Stimulated activated effector memory CD8-positive, alpha-beta T cell treated with anti-CD3 and anti-CD28 coated beads, Interleukin-12 subunit alpha, Interleukin-12 subunit beta, amount 100 ng/mL, for 72 hours (primary cell): ENCODE results near the gene VSTM4.

Experiments
- ATAC-seq: fragments of 150-1000 bp; cut with Tn5 transposase; 2 replicates; pipeline ENCODE4 v1.10.0; 2021
- DNase-seq, 2 donors: peaks; one replicate each; pipeline ENCODE4 v3.0.0; 2021 to 2022; ENCODE audit warnings: low spot score in 2 of 2
- H3K27ac Mint-ChIP-seq: one replicate; pipeline ENCODE4 v1.8.0; 2022; ENCODE audit warnings: mild to moderate bottlenecking, mixed read lengths
- H3K36me3 Mint-ChIP-seq: one replicate; pipeline ENCODE4 v1.8.0; 2022; ENCODE audit warnings: mild to moderate bottlenecking, mixed read lengths
- H3K4me1 Mint-ChIP-seq: one replicate; pipeline ENCODE4 v1.8.0; 2022; ENCODE audit warnings: mixed read lengths
- H3K4me3 Mint-ChIP-seq: one replicate; pipeline ENCODE4 v1.8.0; 2022; ENCODE audit warnings: mild to moderate bottlenecking, mixed read lengths
- H3K9me3 Mint-ChIP-seq: one replicate; pipeline ENCODE4 v1.8.0; 2022; ENCODE audit warnings: mixed read lengths

The VSTM4 gene

DNA sequence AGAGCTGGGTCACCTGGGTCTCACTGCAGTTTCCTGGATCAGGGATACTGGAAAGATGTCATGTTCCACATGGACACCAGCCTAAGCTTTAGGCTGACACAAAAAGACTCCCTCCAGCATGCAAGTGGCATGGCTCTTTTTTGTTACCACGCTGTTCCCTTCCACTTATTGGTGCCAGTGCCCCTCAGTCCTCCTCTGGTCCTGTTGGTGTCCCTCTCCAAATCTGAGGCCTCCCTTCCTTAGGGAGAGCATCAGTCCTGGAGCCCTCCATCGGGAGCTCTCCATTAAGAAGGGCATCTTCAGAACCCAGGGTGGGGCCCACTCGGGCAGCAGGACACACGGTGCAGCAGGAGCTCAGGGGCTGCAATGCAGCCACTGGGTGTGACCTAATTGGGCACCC is 99.6 kb downstream of the VSTM4 start:
- Mint-ChIP-seq H3K27ac (no peak overlapping the region), H3K36me3 (no peaks in the 10 kb centered on the region), H3K4me3 (no peak overlapping the region), H3K9me3 (peaks cover 5% of the 10 kb centered on the region), H3K4me1 (no peaks in the 10 kb centered on the region)
- no peak for ATAC-seq
- DNase-seq = no peak

DNA sequence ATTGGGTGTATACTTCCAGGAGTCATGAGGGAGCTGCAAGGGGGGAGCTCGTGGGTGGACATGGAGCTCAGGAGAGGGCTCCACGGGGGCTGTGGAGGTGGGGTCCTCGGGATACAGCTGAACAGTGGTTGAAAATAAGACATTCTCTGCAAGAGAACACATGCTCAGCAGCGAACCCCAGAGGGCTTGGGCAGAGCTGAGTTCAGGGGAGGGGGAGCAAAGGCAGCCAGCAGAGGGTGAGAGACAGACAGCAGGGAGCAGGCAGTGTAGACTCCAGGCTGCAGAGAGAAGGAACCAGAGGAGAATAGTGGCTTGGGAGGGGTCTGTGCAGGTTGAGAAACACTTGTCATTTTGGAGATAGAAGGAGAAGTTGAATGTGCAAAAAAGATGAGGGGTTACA is 102.7 kb downstream of the VSTM4 start:
- no peaks in the 10 kb centered on the region for H3K4me1 Mint-ChIP-seq
- H3K4me3 Mint-ChIP-seq = no peak overlapping the region
- no peaks in the 10 kb centered on the region for H3K36me3 Mint-ChIP-seq
- ATAC-seq = no peak
- H3K9me3 Mint-ChIP-seq = no peaks in the 10 kb centered on the region
- no peak for DNase-seq
- no peak overlapping the region for H3K27ac Mint-ChIP-seq

DNA sequence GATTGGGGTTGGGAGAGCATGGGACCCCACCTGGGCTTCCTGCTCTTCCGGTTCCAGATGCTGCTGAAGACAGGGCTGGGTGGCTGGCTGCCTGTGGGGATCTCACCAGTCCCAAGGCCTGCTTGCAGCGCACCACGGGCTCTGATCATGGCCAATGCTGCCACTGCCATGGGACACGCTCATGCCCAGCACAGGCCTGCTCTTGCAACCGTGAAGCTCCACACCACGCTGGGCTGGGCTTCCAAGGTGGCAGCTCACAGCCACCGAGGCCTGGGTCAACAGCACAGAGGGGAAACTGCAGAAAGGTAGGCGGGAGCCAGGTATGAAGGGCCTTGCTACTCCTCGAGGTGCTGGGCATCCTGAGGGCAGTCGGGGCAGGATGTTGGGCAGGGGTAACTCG is 103.6 kb downstream of the VSTM4 start:
- DNase-seq (no peak), ATAC-seq (no peak)
- H3K36me3 Mint-ChIP-seq = no peaks in the 10 kb centered on the region
- H3K9me3 Mint-ChIP-seq = no peaks in the 10 kb centered on the region
- no peak overlapping the region for H3K4me3 Mint-ChIP-seq
- no peak overlapping the region for H3K27ac Mint-ChIP-seq
- no peaks in the 10 kb centered on the region for H3K4me1 Mint-ChIP-seq

DNA sequence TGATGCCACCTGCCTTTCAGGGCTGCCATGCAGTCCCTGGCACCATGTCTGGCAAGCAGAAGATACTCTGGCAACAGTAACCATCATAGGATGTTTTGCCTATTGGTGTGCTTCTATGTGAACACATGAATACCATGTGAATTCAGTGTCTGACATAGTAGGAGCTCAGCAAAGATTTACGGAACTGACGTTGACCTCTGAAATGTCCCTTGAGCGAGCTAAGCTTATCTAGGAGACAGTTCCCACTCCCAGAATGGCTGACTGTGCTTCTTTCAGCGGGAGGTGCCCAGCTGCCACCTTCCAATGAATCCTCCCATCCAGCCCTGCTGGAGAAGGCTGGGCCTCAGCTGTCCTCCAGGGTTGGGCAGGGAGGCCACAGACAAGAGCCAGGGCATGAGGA is 104.5 kb downstream of the VSTM4 start:
- no peak for ATAC-seq
- Mint-ChIP-seq H3K9me3 (no peaks in the 10 kb centered on the region), H3K4me1 (no peaks in the 10 kb centered on the region), H3K36me3 (no peaks in the 10 kb centered on the region), H3K4me3 (no peak overlapping the region), H3K27ac (no peak overlapping the region)
- DNase-seq = no peak

DNA sequence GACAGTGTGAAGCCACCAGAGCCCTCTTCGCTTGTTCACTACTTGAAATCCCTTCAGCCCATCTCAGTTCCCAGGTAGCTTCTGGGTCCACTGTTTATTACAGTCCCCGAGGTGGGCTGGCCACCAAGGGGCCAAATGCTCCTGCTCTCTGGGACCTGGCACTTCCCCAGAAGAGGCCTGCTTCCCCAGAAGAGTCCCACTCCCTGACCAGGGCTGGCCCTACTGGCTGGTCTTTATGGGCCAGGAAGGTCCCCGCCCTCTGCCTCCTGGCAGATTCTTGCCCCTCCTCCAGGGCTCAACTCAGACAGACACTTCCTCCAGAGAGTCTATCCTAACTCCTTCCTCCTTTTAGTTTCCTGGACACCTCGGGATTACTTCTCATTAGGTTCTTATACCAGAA is 105.0 kb downstream of the VSTM4 start:
- H3K27ac Mint-ChIP-seq = no peak overlapping the region
- H3K4me3 Mint-ChIP-seq = no peak overlapping the region
- no peaks in the 10 kb centered on the region for H3K36me3 Mint-ChIP-seq

DNA sequence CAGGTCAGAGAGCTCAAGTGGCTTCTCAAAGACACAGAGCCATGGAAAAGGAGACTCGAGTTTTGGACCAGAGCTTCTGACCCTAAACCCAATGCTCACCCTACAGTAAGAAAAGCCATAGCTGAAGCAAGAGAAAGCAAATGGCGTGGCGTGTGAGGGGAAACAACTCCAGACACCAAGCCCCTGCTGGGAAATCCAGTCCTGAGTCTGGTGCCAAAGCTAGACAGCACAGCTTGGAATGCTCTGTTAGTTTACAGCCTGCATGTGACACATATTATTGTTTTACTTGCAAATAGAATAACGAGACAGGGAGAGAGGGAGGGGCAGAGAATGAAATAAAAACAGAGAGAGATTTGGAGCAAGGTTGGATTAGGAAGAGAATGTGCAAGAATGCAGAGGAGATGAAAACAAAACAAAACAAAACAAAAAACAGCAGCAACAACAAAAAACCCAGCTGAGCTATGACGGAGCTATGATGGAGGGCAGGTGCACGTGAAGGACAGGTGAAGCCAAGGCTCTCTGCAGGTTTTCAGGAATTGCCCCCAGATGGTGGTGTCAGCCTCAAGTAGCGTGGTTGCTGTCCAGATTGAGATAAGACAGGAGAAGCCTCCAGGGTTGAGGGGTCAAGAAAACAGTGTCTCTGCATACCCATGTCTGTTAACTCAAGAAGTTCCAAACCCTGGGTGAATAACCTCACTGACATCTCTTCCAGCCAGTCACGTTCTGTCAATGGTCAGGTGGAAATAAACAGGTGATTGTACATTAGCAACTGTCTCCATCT is 105.9 kb downstream of the VSTM4 start:
- Mint-ChIP-seq H3K27ac (no peak overlapping the region), H3K4me1 (no peaks in the 10 kb centered on the region), H3K4me3 (no peak overlapping the region)

More for the DNA sequence above, 105.0 kb downstream of the VSTM4 start:
- H3K4me1 Mint-ChIP-seq = no peaks in the 10 kb centered on the region
- ATAC-seq (no peak), DNase-seq (no peak)
- no peaks in the 10 kb centered on the region for H3K9me3 Mint-ChIP-seq

DNA sequence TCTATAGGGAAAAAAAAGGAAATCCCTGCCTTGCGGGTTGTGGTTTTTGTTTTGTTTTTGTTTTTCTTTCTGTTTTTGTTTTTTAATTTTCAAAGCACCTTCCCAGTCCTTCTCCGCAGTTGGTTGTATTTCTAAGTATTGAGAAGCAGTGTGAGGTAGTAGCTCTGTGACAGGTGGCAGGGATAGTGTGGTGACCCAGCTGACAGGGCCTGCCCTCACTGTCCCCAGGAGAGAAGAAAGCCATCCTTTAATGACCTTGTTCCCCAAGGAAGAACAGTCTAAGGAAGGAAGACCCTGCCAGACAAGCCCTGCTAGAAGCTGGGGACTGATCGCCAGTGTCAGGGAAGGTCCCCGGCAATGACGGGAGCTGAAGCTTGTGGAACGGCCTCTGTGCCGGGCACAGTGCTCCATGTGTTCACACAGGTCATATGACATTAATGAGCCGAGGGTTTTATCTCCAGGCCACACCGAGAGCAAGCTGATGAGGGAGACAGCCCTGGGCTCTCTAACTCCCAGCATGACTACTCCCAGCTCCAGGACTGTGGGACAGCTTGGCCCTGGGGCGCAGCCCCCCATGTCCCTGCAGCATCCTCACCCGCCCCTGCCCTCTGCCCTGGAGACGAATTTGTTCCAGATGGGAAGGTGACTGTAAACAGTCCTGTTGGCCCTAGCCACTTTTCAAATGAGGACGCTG is 106.7 kb downstream of the VSTM4 start:
- no peak overlapping the region for H3K4me3 Mint-ChIP-seq
- no peak for DNase-seq
- H3K27ac Mint-ChIP-seq = no peak overlapping the region
- H3K36me3 Mint-ChIP-seq = no peaks in the 10 kb centered on the region
- ATAC-seq = peak; percentile 19
- H3K4me1 Mint-ChIP-seq = no peaks in the 10 kb centered on the region
- H3K9me3 Mint-ChIP-seq = no peaks in the 10 kb centered on the region

More for the DNA sequence above, 105.9 kb downstream of the VSTM4 start:
- ATAC-seq (no peak), DNase-seq (no peak)
- Mint-ChIP-seq H3K36me3 (no peaks in the 10 kb centered on the region), H3K9me3 (no peaks in the 10 kb centered on the region)

DNA sequence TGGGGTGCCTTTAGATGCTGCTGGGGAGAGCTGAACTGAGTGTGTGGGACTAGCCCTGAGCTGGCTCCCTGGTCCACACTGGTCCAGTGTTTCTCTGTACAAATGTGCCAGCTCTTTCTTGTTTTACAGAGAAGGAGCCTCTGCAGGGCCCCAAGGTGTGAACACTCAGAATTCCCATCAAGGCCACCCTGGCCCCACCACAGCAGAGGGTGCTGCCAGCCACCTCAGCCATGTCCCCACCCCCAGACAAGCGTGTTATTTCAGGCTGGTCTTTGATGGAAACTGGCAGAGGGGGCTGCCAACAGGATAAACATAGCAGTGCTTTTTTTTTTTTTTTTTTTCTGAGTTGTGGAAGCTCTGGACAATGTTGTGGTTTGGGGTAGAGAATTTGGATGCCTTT is 107.2 kb downstream of the VSTM4 start:
- no peaks in the 10 kb centered on the region for H3K36me3 Mint-ChIP-seq
- DNase-seq = no peak
- ATAC-seq = no peak
- H3K4me1 Mint-ChIP-seq = no peaks in the 10 kb centered on the region
- no peaks in the 10 kb centered on the region for H3K9me3 Mint-ChIP-seq
- H3K27ac Mint-ChIP-seq = no peak overlapping the region
- H3K4me3 Mint-ChIP-seq = no peak overlapping the region

DNA sequence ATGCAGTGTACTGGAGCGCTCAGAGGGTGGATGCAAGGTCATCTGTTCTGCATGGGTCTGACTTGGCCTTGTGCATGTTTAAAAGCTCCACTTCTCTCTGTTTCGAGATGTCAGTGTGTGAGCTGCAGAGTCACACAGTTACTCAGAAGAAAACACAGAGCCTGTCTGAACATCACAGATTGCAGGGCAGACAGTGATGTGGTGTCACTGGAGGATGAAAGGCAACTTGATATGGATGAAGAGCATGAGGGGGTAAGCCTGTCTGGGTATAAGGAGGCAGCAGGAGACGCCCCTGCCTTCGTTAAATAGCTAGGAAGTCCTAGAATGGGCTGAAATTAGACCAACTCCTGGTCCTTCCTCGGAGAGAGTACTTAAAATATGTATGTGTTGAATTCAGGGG is 108.2 kb downstream of the VSTM4 start:
- DNase-seq = no peak

DNA sequence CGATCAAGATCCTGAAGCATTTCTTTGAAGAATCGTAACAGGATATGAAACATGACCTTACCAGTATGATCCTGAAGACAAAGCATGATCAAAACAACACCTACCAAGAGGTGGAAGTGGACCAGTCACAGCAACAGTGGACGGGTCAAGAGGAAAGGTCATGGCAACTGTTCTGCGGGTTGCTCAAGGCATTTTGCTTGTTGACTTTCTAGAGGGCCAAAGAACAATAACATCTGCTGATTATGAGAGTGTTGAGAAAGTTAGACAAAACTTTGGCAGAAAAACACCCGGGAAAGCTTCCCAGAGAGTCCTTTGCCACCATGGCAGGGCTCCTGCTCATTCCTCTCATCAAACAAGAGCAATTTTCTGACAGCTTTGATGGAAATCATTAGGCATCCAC is 110.1 kb downstream of the VSTM4 start:
- DNase-seq (no peak), ATAC-seq (no peak)
- H3K9me3 Mint-ChIP-seq = no peaks in the 10 kb centered on the region
- no peaks in the 10 kb centered on the region for H3K4me1 Mint-ChIP-seq
- H3K4me3 Mint-ChIP-seq = no peak overlapping the region
- no peaks in the 10 kb centered on the region for H3K36me3 Mint-ChIP-seq
- H3K27ac Mint-ChIP-seq = no peak overlapping the region

More for the DNA sequence above, 108.2 kb downstream of the VSTM4 start:
- no peaks in the 10 kb centered on the region for H3K9me3 Mint-ChIP-seq
- no peak overlapping the region for H3K27ac Mint-ChIP-seq
- no peaks in the 10 kb centered on the region for H3K4me1 Mint-ChIP-seq
- H3K36me3 Mint-ChIP-seq = no peaks in the 10 kb centered on the region
- H3K4me3 Mint-ChIP-seq = no peak overlapping the region
- no peak for ATAC-seq

DNA sequence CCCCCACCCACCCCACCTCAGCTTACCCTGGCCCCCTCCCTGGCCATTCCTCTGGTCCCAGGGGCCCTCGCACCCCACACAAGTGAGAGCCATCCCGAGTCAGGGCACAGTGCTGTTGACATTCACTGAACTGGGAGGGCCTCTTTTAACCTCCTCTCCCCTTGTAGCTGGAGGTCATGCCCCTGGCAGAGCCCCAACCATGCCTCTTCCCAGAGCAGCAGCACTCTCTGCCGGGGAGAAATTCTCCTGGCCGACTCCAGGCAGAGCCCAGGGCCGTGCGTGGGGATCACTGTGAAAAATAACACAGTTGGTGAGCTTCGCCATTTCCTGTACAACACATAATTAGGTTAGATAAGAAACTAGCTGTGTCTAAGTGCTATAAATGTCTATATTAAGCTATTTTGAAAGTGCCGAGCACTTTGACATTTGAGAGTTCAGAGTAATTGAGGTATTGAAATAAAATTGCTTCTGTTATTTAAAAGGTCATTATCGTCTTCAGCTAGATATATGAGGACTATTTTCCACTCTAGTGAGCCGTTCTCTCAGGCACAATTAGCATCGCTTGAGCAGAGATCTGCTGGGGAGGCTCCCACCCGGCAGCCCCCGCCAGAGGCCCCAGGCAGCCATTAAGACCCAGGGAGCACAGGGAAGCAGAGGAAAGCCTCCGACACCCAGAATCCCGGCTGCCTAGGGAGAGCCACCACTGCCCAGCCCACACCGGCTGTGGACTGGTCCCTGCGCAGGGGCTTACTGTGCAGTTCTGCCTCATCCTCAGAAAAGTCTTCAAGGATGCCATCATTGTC is 113.3 kb downstream of the VSTM4 start:
- Mint-ChIP-seq H3K9me3 (no peaks in the 10 kb centered on the region), H3K4me1 (no peaks in the 10 kb centered on the region)
- DNase-seq = no peak

DNA sequence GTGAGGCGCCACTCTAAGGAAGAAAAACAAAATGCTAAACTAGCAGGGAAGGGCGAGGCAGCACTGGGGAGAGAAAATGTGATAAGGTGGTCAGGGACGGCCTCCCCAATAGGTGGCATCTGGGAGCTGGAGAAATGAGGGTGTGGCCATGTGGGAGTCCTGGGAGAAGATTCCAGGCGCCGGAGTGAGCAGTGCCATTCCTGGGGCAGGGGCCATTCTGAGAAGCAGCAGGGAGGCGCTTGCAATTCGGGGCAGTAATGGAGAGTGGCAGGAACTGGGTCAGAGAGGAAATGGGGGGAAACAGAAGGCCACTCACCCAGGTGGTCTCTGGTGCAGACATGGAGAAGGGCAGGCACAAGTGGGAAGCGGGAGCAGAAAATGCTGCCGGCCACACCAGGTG is 113.9 kb downstream of the VSTM4 start:
- H3K4me1 Mint-ChIP-seq = no peaks in the 10 kb centered on the region
- H3K27ac Mint-ChIP-seq = no peak overlapping the region
- no peak overlapping the region for H3K4me3 Mint-ChIP-seq
- no peaks in the 10 kb centered on the region for H3K36me3 Mint-ChIP-seq
- ATAC-seq = no peak
- no peak for DNase-seq
- no peaks in the 10 kb centered on the region for H3K9me3 Mint-ChIP-seq

More for the DNA sequence above, 113.3 kb downstream of the VSTM4 start:
- no peaks in the 10 kb centered on the region for H3K36me3 Mint-ChIP-seq
- no peak overlapping the region for H3K4me3 Mint-ChIP-seq
- ATAC-seq = no peak
- H3K27ac Mint-ChIP-seq = no peak overlapping the region

DNA sequence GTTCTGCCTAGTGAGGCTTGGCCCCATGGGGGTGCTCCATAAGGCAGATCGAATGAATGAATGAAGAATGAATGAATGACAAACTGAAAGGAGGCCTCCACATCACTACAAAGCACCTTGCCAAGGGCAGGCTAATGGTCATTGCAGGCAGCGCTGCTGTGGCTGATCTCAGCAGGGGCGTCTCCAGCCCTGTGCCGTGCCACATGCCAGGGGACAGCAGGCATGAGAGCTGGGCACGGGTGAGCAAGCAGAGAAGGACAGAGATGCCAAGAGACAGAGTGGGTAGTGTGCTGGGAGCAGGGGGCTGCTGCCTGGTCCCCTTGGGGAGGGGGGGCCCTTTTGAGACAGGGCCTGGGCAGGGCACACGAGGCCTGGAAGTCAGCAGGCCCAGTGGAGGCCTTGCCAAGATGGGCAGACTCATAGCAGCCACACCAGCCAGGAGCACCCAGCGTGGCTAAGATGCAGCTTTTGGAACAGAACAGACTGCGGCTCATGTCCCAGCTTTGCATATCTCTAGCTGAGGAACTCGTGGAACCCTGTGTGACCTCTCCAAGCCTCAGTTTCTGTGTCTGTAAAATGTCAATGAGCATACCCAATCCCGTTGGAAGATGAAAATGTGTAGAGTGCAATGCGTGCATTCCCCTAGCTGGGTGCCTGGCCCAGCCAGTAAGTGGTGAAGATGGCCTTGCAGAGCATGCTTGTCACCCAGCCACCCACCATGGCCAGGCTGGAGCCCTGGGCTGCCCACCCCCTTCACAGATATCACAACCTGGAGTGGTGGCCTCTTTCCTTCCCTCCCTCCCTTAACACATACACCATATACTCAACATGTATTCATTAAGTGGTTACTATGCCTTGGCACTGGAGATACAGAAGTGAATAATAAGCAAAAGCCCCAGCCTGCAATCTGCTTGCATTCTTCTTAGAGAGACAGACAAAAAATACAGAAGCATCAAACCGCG is 114.6 kb downstream of the VSTM4 start:
- ATAC-seq = peak; percentile 34
- no peak for DNase-seq
- H3K27ac Mint-ChIP-seq = no peak overlapping the region
- H3K9me3 Mint-ChIP-seq = no peaks in the 10 kb centered on the region
- no peak overlapping the region for H3K4me3 Mint-ChIP-seq
- H3K36me3 Mint-ChIP-seq = no peaks in the 10 kb centered on the region
- no peaks in the 10 kb centered on the region for H3K4me1 Mint-ChIP-seq

DNA sequence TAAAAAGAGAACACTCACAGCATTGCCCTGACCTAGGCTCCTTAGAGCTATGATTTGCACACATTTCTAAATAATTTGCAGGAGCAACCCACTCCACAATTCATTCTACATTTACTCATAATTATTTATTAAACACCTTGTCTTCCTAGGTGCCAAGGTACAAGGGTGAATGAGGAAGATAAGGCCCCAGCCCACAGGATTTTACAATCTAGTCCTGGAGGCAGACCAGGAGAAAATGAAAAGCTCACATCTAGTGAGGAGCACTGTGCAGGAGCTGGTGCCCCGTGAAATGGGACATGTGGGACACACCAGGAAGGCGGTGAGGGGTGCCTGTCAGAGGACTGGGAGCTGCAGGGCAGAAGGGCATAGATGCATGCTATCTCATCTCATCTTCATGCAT is 116.0 kb downstream of the VSTM4 start:
- Mint-ChIP-seq H3K27ac (no peak overlapping the region), H3K9me3 (no peaks in the 10 kb centered on the region), H3K4me3 (no peak overlapping the region), H3K4me1 (no peaks in the 10 kb centered on the region), H3K36me3 (no peaks in the 10 kb centered on the region)
- ATAC-seq (no peak), DNase-seq (no peak)

DNA sequence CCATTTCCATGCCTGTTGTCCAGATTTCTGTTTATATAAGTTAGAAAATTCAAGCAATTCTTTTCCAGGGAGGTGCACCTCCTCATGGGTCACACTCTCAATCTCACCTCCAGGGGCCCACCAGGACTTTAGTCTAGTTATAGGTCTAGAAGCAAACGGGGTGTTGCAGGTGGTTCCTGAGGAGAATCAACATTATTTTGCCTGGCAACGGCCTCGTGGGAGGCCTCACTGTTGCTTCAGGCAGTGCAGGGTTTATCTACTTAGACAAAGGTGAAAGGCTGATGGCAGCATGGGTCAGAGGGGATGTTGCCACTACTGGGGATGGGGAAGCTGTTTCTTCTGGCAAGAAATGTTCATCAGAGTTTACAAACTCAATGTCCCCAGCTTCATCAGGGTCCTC is 119.0 kb downstream of the VSTM4 start:
- no peak overlapping the region for H3K4me3 Mint-ChIP-seq
- DNase-seq = no peak
- H3K27ac Mint-ChIP-seq = no peak overlapping the region

More for the DNA sequence above, 119.0 kb downstream of the VSTM4 start:
- Mint-ChIP-seq H3K4me1 (no peaks in the 10 kb centered on the region), H3K36me3 (no peaks in the 10 kb centered on the region), H3K9me3 (no peaks in the 10 kb centered on the region)
- ATAC-seq = no peak
